GM12878 (cell line): Measurements from ENCODE around the gene KIF12. TPM values are rescaled to one million over a fixed set of nuclear protein-coding genes. Genes with fewer than 3 reads are reported as not detected.

ENCODE experiments used
- ATAC-seq: fragments of 200-7000 bp; cut with Tn5 transposase; 3 replicates; pipeline ENCODE4 v1.9.1; 2020; ENCODE audit warnings: mild to moderate bottlenecking, moderate library complexity
- BruUV-seq: library from RNA; stranded (reverse); fragments of 400-500 nt; replicated peaks from 2 replicates; lab custom pipeline; 2021; lab: Mats Ljungman, UMichigan
- CTCF ChIA-PET: fragments of 300-600 bp; sonication (Branson Sonifier 250); formaldehyde crosslinking; extraction: SDS; loops from one replicate; lab custom pipeline; 2021; ENCODE audit warnings: inconsistent platforms; lab: Yijun Ruan, JAX
- POLR2A ChIA-PET: fragments of 350-600 bp; formaldehyde crosslinking; extraction: SDS; loops from one replicate; lab custom pipeline; 2021; ENCODE audit warnings: inconsistent platforms; lab: Charles Lee
- RAD21 ChIA-PET: fragments of 300-600 bp; sonication (Branson Sonifier 250); formaldehyde crosslinking; loops from one replicate; lab custom pipeline; 2023; ENCODE audit warnings: antibody characterized with exemption; ENCODE audit not compliant: unreplicated experiment; lab: Charles Lee
- SMC1A ChIA-PET: fragments of 300-600 bp; sonication (Branson Sonifier 250); formaldehyde crosslinking; loops from one replicate; lab custom pipeline; 2023; ENCODE audit not compliant: unreplicated experiment, uncharacterized antibody; lab: Charles Lee
- DNase-seq: peaks from one replicate; pipeline ENCODE4 v3.0.0-alpha.2; 2011; ENCODE audit warnings: low read depth, low spot score
- FAIRE-seq: peaks from 3 replicates; lab custom pipeline; 2011; peaks lifted over from hg19 to GRCh38; lab: Jason Lieb, UNC
- H2AFZ ChIP-seq: 2 replicates; pipeline ENCODE4 v1.6.0; 2011; ENCODE audit warnings: low read depth, low read length, control low read depth; ENCODE audit not compliant: control insufficient read depth
- H3K27ac ChIP-seq: 2 replicates; pipeline ENCODE4 v1.5.1; 2011; ENCODE audit warnings: control low read depth; ENCODE audit not compliant: control insufficient read depth, insufficient read depth
- H3K27me3 ChIP-seq, 2 experiments: replicated peaks in 1 of 2; 2 replicates each; pipeline versions ENCODE4 v1.6.0 to v1.6.1; 2011; ENCODE audit warnings: low read length in 1 of 2; ENCODE audit not compliant: control insufficient read depth in 2 of 2, insufficient read depth in 2 of 2
- H3K36me3 ChIP-seq, 2 experiments: 2 replicates each; pipeline ENCODE4 v1.5.1; 2011; ENCODE audit warnings: low read length in 1 of 2; ENCODE audit not compliant: control insufficient read depth in 2 of 2, insufficient read depth in 2 of 2
- H3K4me1 ChIP-seq: 2 replicates; pipeline ENCODE4 v1.6.1; 2011; ENCODE audit warnings: mild to moderate bottlenecking, low read length, moderate library complexity, mixed read lengths; ENCODE audit not compliant: control insufficient read depth, insufficient read depth
- H3K4me2 ChIP-seq: 2 replicates; pipeline ENCODE4 v1.6.0; 2011; ENCODE audit warnings: control low read depth; ENCODE audit not compliant: control insufficient read depth, insufficient read depth
- H3K4me3 ChIP-seq: fragments of 200-600 bp; sonication (generic); 2 replicates; pipeline ENCODE4 v1.5.1; 2016
- H3K79me2 ChIP-seq: 2 replicates; pipeline ENCODE4 v1.6.0; 2011; ENCODE audit warnings: low read length; ENCODE audit not compliant: control insufficient read depth, insufficient read depth
- H3K9ac ChIP-seq: 2 replicates; pipeline ENCODE4 v1.8.0; 2011; ENCODE audit warnings: low read length, control low read depth, mixed read lengths; ENCODE audit not compliant: control insufficient read depth, insufficient read depth
- H3K9me3 ChIP-seq: replicated peaks from 3 replicates; pipeline ENCODE4 v1.5.1; 2011; ENCODE audit warnings: mild to moderate bottlenecking, low read length; ENCODE audit not compliant: control insufficient read depth, insufficient read depth
- H4K20me1 ChIP-seq: 2 replicates; pipeline ENCODE4 v1.6.0; 2011; ENCODE audit not compliant: control insufficient read depth, insufficient read depth
- CREB1 ChIP-seq: IDR thresholded peaks from 2 replicates; pipeline ENCODE4 v1.6.1; 2012; ENCODE audit warnings: low read depth, mild to moderate bottlenecking, inconsistent platforms
- CTCF ChIP-seq, 3 experiments: IDR thresholded peaks in 2 of 3; conservative IDR thresholded peaks in 1 of 3; 2 replicates each; pipeline ENCODE4 v1.5.1; 2011; ENCODE audit warnings: low read depth in 3 of 3, low read length in 3 of 3, mild to moderate bottlenecking in 3 of 3, control low read depth in 2 of 3, moderate library complexity in 2 of 3, inconsistent platforms in 1 of 3, mixed read lengths in 1 of 3; ENCODE audit not compliant: control insufficient read depth in 2 of 3, insufficient read depth in 1 of 3; ENCODE audit errors: extremely low read depth in 1 of 3
- E4F1 ChIP-seq: fragments of 450-650 bp; IDR thresholded peaks from 2 replicates; pipeline ENCODE4 v1.6.1; 2018; ENCODE audit warnings: borderline replicate concordance, mild to moderate bottlenecking; ENCODE audit not compliant: partially characterized antibody
- POU2F2 ChIP-seq: IDR thresholded peaks from 3 replicates; pipeline ENCODE4 v1.6.1; 2011; ENCODE audit warnings: low read depth, mild to moderate bottlenecking, low read length, borderline replicate concordance
- RAD21 ChIP-seq: IDR thresholded peaks from 2 replicates; pipeline ENCODE4 v1.6.1; 2011; ENCODE audit warnings: mild to moderate bottlenecking, low read depth, low read length, moderate library complexity; ENCODE audit not compliant: insufficient read depth
- YBX1 ChIP-seq: fragments of 450-650 bp; IDR thresholded peaks from 2 replicates; pipeline ENCODE4 v1.6.1; 2016; ENCODE audit warnings: antibody characterized with exemption
- ZBTB4 ChIP-seq: fragments of 450-650 bp; formaldehyde crosslinking; IDR thresholded peaks from 2 replicates; pipeline ENCODE4 v1.4.0; 2022; ENCODE audit warnings: mild to moderate bottlenecking, moderate library complexity
- ZBTB40 ChIP-seq: fragments of 450-650 bp; IDR thresholded peaks from 2 replicates; pipeline ENCODE4 v1.6.1; 2016; ENCODE audit warnings: mild to moderate bottlenecking, moderate library complexity, borderline replicate concordance
- WGBS: methylation state at CpG from one replicate; pipeline ENCODE4 v1.1.6; 2016; ENCODE audit warnings: low lambda C conversion rate; ENCODE audit not compliant: insufficient replicate concordance, insufficient coverage; ENCODE audit errors: missing lambda C conversion rate; 5-methylcytosine and 5-hydroxymethylcytosine counted together
- in situ Hi-C: fragments of 300-500 bp; cut with MboI; formaldehyde crosslinking; loops from 9 replicates; pipeline ENCODE4 v1.14.3; 2018; ENCODE audit warnings: mixed read lengths
- intact Hi-C: fragments of 100-400 bp; cut with micrococcal nuclease; formaldehyde crosslinking; loops from one replicate; pipeline ENCODE4 v1.14.2; 2022; ENCODE audit not compliant: unreplicated experiment
- polyA plus RNA-seq, 11 experiments: library from polyadenylated mRNA; depleted of rRNA in 4 of 11; unstranded in 6 of 11; stranded (reverse) in 5 of 11; fragments of >200 nt; fragmentation: Nextera tagmentation in 4 of 11; fragmentation: Illumina TruSeq in 1 of 11; extraction: Ambion mirVana in 4 of 11; extraction: Trizol in 1 of 11; gene quantifications; 1 replicate in 1 of 11; 2 replicates in 10 of 11; pipeline versions ENCODE4 v1.2.1 to v1.2.3, GENCODE V29; 2011 to 2016; ENCODE audit warnings: inconsistent platforms in 2 of 11, missing spikeins in 2 of 11, low read depth in 1 of 11
- total RNA-seq, 4 experiments: library from RNA; depleted of rRNA in 3 of 4; stranded (reverse); fragments of >200 nt in 3 of 4; fragmentation: Illumina TruSeq in 1 of 4; extraction: Trizol in 1 of 4; gene quantifications; 2 replicates each; pipeline versions ENCODE4 v1.2.1 to v1.2.3, GENCODE V29; 2013 to 2021

KIF12 gene
- total and polyA plus RNA-seq, 10 of the 15 experiments (the other 5 are each of a cell fraction or from before 2014, with no cell fraction given) = not detected

GRCh38 chr9:114048533-114049415, 50.3 kb downstream of the KIF12 start (continued):
- TF ChIP-seq ZBTB4 (no peak), CREB1 (no peak)

GRCh38 chr9:114047717-114048116, 51.4 kb downstream of the KIF12 start:
- Histone ChIP-seq H3K9ac (no peak overlapping the region), H4K20me1 (no peaks in the 10 kb centered on the region), H3K79me2 (no peaks in the 10 kb centered on the region), H3K27me3 (peaks cover 0 to 4% of the 10 kb centered on the region in 2 experiments; a peak in 1 of 4 replicates), H3K27ac (no peak overlapping the region), H2AFZ (no peak overlapping the region), H3K4me2 (no peak overlapping the region), H3K4me3 (no peak overlapping the region), H3K36me3 (no peaks in the 10 kb centered on the region), H3K9me3 (no peaks in the 10 kb centered on the region), H3K4me1 (no peaks in the 10 kb centered on the region)
- no TSS peak for BruUV-seq
- 19% methylated on average over 3 of the region's 3 CpGs for WGBS
- ChIA-PET CTCF (no interaction called here), POLR2A (no interaction called here), SMC1A (no interaction called here), RAD21 (no interaction called here)
- no peak for DNase-seq
- in situ Hi-C loops = loop anchor here (25.0 kb wide), 1 partner anchor 585 kb away; the partner anchor contains the start of gene RGS3
- peak; percentile 62 for ATAC-seq
- intact Hi-C loops = no loop called here
- no peak for FAIRE-seq
- TF ChIP-seq CTCF (IDR thresholded peaks at IDR 0.05 in 2 of 3, conservative IDR thresholded peaks at IDR 0.05 in 1 of 3; ENCODE audit: control insufficient read depth in 2 of 3, extremely low read depth in 1 of 3, insufficient read depth in 1 of 3, low read depth in 3 of 3, low read length in 3 of 3) (peak; percentile 29 to 45 (median 31); a peak in 4 of 6 replicates), POU2F2 (no peak), RAD21 (peak; percentile 12; the same call in 1 of the 2 replicates), E4F1 (no peak), ZBTB40 (no peak), YBX1 (no peak)
